Keratinocyte (primary cell): ENCODE measurements around the gene FBXL13. TPM values are rescaled to one million over a fixed set of nuclear protein-coding genes. Genes with fewer than 3 reads are reported as not detected.

Experiments
- DNase-seq: peaks from one replicate; pipeline ENCODE4 v3.0.0-alpha.2; 2011; ENCODE audit warnings: low read depth, missing footprints, low spot score
- FAIRE-seq: peaks from 2 replicates; lab custom pipeline; 2011; peaks lifted over from hg19 to GRCh38; lab: Jason Lieb, UNC
- H2AFZ ChIP-seq: 2 replicates; pipeline ENCODE4 v1.6.0; 2012; ENCODE audit warnings: low read length, control low read depth, inconsistent platforms; ENCODE audit not compliant: control insufficient read depth
- H3K27ac ChIP-seq: 2 replicates; pipeline ENCODE4 v1.5.1; 2011; ENCODE audit warnings: low read length; ENCODE audit not compliant: control insufficient read depth, insufficient read depth
- H3K27me3 ChIP-seq: 3 replicates; pipeline ENCODE4 v1.6.0; 2011; ENCODE audit warnings: low read length; ENCODE audit not compliant: control insufficient read depth, insufficient read depth; ENCODE audit errors: extremely low read depth
- H3K36me3 ChIP-seq, 2 experiments: 2 replicates in 1 of 2; 3 replicates in 1 of 2; pipeline ENCODE4 v1.5.1; 2011; ENCODE audit warnings: low read length in 2 of 2, mild to moderate bottlenecking in 1 of 2; ENCODE audit not compliant: control insufficient read depth in 2 of 2, insufficient read depth in 2 of 2; ENCODE audit errors: extremely low read depth in 1 of 2
- H3K4me1 ChIP-seq: 3 replicates; pipeline ENCODE4 v1.5.1; 2011; ENCODE audit warnings: low read length; ENCODE audit not compliant: control insufficient read depth, insufficient read depth; ENCODE audit errors: extremely low read depth
- H3K4me2 ChIP-seq: 3 replicates; pipeline ENCODE4 v1.6.0; 2011; ENCODE audit warnings: low read depth, low read length; ENCODE audit not compliant: control insufficient read depth, insufficient read depth; ENCODE audit errors: extremely low read depth
- H3K4me3 ChIP-seq, 3 experiments: fragments of 200-600 bp in 1 of 3; sonication (generic) in 1 of 3; 2 replicates in 2 of 3; 3 replicates in 1 of 3; pipeline ENCODE4 v1.5.1; 2011 to 2016; ENCODE audit warnings: low read length in 3 of 3, mild to moderate bottlenecking in 3 of 3, control low read depth in 2 of 3, inconsistent platforms in 1 of 3, low read depth in 1 of 3, mixed read lengths in 1 of 3, mixed run types in 1 of 3, moderate library complexity in 1 of 3; ENCODE audit not compliant: control insufficient read depth in 2 of 3, insufficient read depth in 2 of 3; ENCODE audit errors: extremely low read depth in 1 of 3
- H3K79me2 ChIP-seq: 2 replicates; pipeline ENCODE4 v1.6.0; 2012; ENCODE audit warnings: low read length; ENCODE audit not compliant: control insufficient read depth, insufficient read depth
- H3K9ac ChIP-seq: 3 replicates; pipeline ENCODE4 v1.6.0; 2011; ENCODE audit warnings: low read length; ENCODE audit not compliant: control insufficient read depth, insufficient read depth; ENCODE audit errors: extremely low read depth
- H3K9me1 ChIP-seq: 3 replicates; pipeline ENCODE4 v1.6.0; 2011; ENCODE audit warnings: low read length; ENCODE audit not compliant: control insufficient read depth, insufficient read depth; ENCODE audit errors: extremely low read depth
- H3K9me3 ChIP-seq: 2 replicates; pipeline ENCODE4 v1.5.1; 2012; ENCODE audit warnings: low read depth, low read length; ENCODE audit not compliant: control insufficient read depth
- H4K20me1 ChIP-seq: 3 replicates; pipeline ENCODE4 v1.6.0; 2011; ENCODE audit warnings: low read length; ENCODE audit not compliant: control insufficient read depth, insufficient read depth; ENCODE audit errors: extremely low read depth
- EZH2 ChIP-seq: IDR thresholded peaks from one replicate; pipeline ENCODE4 v1.6.1; 2012; ENCODE audit warnings: inconsistent platforms, mild to moderate bottlenecking, low read length, moderate library complexity
- dilution Hi-C: fragments of 300-500 bp; cut with MboI; formaldehyde crosslinking; loops from one replicate; pipeline ENCODE4 v1.7.0; 2020; ENCODE audit warnings: low sequenced_read_pairs; ENCODE audit not compliant: extremely low pct_ligation_motif_present
- polyA plus RNA-seq, 5 experiments: library from polyadenylated mRNA; depleted of rRNA in 3 of 5; stranded (reverse) in 3 of 5; stranded (forward) in 1 of 5; unstranded in 1 of 5; fragments of >200 nt; gene quantifications; 1 replicate in 1 of 5; 2 replicates in 3 of 5; 3 replicates in 1 of 5; pipeline versions ENCODE4 v1.2.1 to v1.2.3, GENCODE V29; 2011 to 2012; ENCODE audit warnings: missing spikeins in 2 of 5, low read depth in 1 of 5, low replicate concordance in 1 of 5
- TF ChIP-seq, protein P1 (sequence below), 3 experiments: IDR thresholded peaks in 1 of 3; conservative IDR thresholded peaks in 1 of 3; optimal IDR thresholded peaks in 1 of 3; 2 replicates in 2 of 3; 3 replicates in 1 of 3; pipeline versions ENCODE3 to v1.5.1; 2011; ENCODE audit warnings: low read length in 3 of 3, mild to moderate bottlenecking in 3 of 3, moderate library complexity in 2 of 3, control low read depth in 1 of 3, inconsistent platforms in 1 of 3; ENCODE audit not compliant: insufficient read depth in 2 of 3; ENCODE audit errors: extremely low read depth in 1 of 3

FBXL13 gene
- polyA plus RNA-seq, 1 donor (not counting 4 experiments of a cell fraction or from before 2014, with no cell fraction given), result 0.20 TPM

DNA sequence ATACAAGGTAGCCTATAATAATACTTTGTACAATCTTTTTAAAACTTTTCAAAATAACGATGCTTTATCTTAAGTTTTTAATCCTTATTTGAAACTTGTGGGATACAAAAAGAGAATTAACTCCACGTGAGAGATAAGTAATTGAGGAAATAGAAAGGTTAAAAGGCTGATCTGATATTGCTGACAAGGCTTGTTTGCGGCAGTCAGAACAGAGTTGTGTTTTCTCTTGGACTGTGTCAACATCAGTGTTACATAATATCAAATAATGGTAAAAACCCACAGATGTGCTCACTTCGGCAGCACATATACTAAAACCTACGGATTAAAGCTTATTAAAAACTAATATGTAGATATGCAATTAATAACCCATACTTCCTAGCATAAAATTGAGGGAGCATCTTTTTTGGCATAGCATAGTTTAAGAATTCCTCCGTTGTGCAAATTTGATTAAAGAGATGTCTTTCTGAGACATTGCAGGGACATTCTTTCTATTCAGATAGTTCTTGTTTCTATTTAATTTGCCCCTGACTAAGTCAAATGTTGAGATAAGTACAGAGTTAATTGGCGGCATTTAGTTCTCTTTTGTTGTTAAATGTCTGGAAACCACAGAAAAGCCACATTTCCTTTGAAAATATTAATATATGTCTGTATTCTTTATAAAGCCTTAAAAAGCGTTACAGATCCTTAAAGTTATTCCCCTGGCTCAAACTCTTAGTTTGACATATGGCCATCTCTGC lies 262.5 kb downstream of the FBXL13 start:
- no peak for TF ChIP-seq EZH2
- TF ChIP-seq, protein P1, sequence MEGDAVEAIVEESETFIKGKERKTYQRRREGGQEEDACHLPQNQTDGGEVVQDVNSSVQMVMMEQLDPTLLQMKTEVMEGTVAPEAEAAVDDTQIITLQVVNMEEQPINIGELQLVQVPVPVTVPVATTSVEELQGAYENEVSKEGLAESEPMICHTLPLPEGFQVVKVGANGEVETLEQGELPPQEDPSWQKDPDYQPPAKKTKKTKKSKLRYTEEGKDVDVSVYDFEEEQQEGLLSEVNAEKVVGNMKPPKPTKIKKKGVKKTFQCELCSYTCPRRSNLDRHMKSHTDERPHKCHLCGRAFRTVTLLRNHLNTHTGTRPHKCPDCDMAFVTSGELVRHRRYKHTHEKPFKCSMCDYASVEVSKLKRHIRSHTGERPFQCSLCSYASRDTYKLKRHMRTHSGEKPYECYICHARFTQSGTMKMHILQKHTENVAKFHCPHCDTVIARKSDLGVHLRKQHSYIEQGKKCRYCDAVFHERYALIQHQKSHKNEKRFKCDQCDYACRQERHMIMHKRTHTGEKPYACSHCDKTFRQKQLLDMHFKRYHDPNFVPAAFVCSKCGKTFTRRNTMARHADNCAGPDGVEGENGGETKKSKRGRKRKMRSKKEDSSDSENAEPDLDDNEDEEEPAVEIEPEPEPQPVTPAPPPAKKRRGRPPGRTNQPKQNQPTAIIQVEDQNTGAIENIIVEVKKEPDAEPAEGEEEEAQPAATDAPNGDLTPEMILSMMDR (optimal IDR thresholded peaks at IDR 0.05 in 1 of 3, IDR thresholded peaks at IDR 0.05 in 1 of 3, conservative IDR thresholded peaks at IDR 0.05 in 1 of 3; ENCODE audit: extremely low read depth in 1 of 3, insufficient read depth in 2 of 3, low read length in 3 of 3), result no peak
- no peak overlapping the region for H3K4me2 ChIP-seq
- H3K27me3 ChIP-seq, result no peaks in the 10 kb centered on the region
- H3K79me2 ChIP-seq, result no peaks in the 10 kb centered on the region
- no peaks in the 10 kb centered on the region for H4K20me1 ChIP-seq
- no peaks in the 10 kb centered on the region for H3K9me3 ChIP-seq
- H3K4me3 ChIP-seq, result no peak overlapping the region
- H3K4me1 ChIP-seq, result peaks cover 17% of the 10 kb centered on the region
- no peak overlapping the region for H2AFZ ChIP-seq
- dilution Hi-C loops, result no loop called here
- FAIRE-seq (no peak), DNase-seq (no peak)
- H3K9ac ChIP-seq, result no peak overlapping the region
- no peaks in the 10 kb centered on the region for H3K36me3 ChIP-seq
- no peaks in the 10 kb centered on the region for H3K9me1 ChIP-seq
- no peak overlapping the region for H3K27ac ChIP-seq

GRCh38 chr7:102810916-102811315 lies 263.7 kb downstream of the FBXL13 start:
- Histone ChIP-seq H3K4me2 (no peak overlapping the region), H3K9me3 (no peaks in the 10 kb centered on the region), H3K27me3 (no peaks in the 10 kb centered on the region), H3K9ac (no peak overlapping the region), H3K79me2 (no peaks in the 10 kb centered on the region), H2AFZ (no peak overlapping the region), H3K4me1 (peaks cover 17% of the 10 kb centered on the region), H3K27ac (no peak overlapping the region), H3K9me1 (no peaks in the 10 kb centered on the region), H3K4me3 (no peak overlapping the region), H4K20me1 (no peaks in the 10 kb centered on the region), H3K36me3 (no peaks in the 10 kb centered on the region)
- TF ChIP-seq, protein P1 (optimal IDR thresholded peaks at IDR 0.05 in 1 of 3, IDR thresholded peaks at IDR 0.05 in 1 of 3, conservative IDR thresholded peaks at IDR 0.05 in 1 of 3; ENCODE audit: extremely low read depth in 1 of 3, insufficient read depth in 2 of 3, low read length in 3 of 3), result no peak
- no peak for TF ChIP-seq EZH2
- dilution Hi-C loops, result no loop called here
- FAIRE-seq (no peak), DNase-seq (no peak)
